ENCODE results near the gene CCDC188.

Gene CCDC188

GRCh38 chr22:20150381-20151275 lies at the start of gene CCDC188:
Gene CCDC188 (minus strand): TSS chr22:20151055. CDS start chr22:20150986, 69 bp downstream.
- no peak for DNase-seq

- DNase-seq, result no peak
Measured at GRCh38 chr22:20199906-20200305, 49.1 kb upstream of the CCDC188 start.

GRCh38 chr22:20199413-20199842 lies 48.6 kb upstream of the CCDC188 start:
- DNase-seq, result no peak

GRCh38 chr22:20198557-20199319 lies 47.9 kb upstream of the CCDC188 start:
- no peak for DNase-seq

GRCh38 chr22:20197407-20198030 lies 46.7 kb upstream of the CCDC188 start:
- DNase-seq, result no peak

- no peak for DNase-seq
Measured at GRCh38 chr22:20196094-20196842, 45.4 kb upstream of the CCDC188 start.

- no peak for DNase-seq
Measured at GRCh38 chr22:20194681-20195593, 44.1 kb upstream of the CCDC188 start.

GRCh38 chr22:20193761-20194494 lies 43.1 kb upstream of the CCDC188 start:
- no peak for DNase-seq

GRCh38 chr22:20192972-20193760 lies 42.3 kb upstream of the CCDC188 start:
- DNase-seq, result no peak

GRCh38 chr22:20192293-20192971 lies 41.6 kb upstream of the CCDC188 start:
- DNase-seq, result no peak

- no peak for DNase-seq
Measured at GRCh38 chr22:20191803-20192202, 40.9 kb upstream of the CCDC188 start.

GRCh38 chr22:20191000-20191515 lies 40.2 kb upstream of the CCDC188 start:
- no peak for DNase-seq

GRCh38 chr22:20188567-20188877 lies 37.7 kb upstream of the CCDC188 start:
- no peak for DNase-seq

GRCh38 chr22:20187777-20188566 lies 37.1 kb upstream of the CCDC188 start:
- no peak for DNase-seq

GRCh38 chr22:20186871-20187546 lies 36.2 kb upstream of the CCDC188 start:
- DNase-seq, result no peak

- DNase-seq, result no peak
Measured at GRCh38 chr22:20186183-20186870, 35.5 kb upstream of the CCDC188 start.

- no peak for DNase-seq
Measured at GRCh38 chr22:20185750-20186149, 34.9 kb upstream of the CCDC188 start.

Data from NCI-H1436 (cell line).